A549 (cell line): ENCODE data around the gene ORAI1. TPM values are rescaled to one million over a fixed set of nuclear protein-coding genes. Genes with fewer than 3 reads are reported as not detected.
A peak's percentile ranks its signal among the peaks of the same experiment; 100 is the strongest.

ENCODE experiments used
- CBX2 ChIP-seq: fragments of 200-600 bp; sonication (generic); IDR thresholded peaks from 2 replicates; pipeline ENCODE4 v1.6.1; 2016; ENCODE audit warnings: low read depth, mild to moderate bottlenecking, borderline replicate concordance
- CEBPB ChIP-seq, 2 experiments: fragments of >200 bp in 1 of 2; sonication (Bioruptor Twin) in 1 of 2; formaldehyde crosslinking in 1 of 2; IDR thresholded peaks; 2 replicates each; pipeline ENCODE4 v1.6.1; 2012 to 2016
- CHD4 ChIP-seq: fragments of 200-600 bp; sonication (generic); IDR thresholded peaks from 2 replicates; pipeline ENCODE4 v1.6.1; 2016; ENCODE audit warnings: antibody characterized with exemption, mild to moderate bottlenecking, borderline replicate concordance
- ESRRA ChIP-seq: fragments of 150-350 bp; IDR thresholded peaks from 2 replicates; pipeline ENCODE4 v1.6.1; 2014; ENCODE audit warnings: mild to moderate bottlenecking, low read length, borderline replicate concordance
- HES2 ChIP-seq: fragments of >200 bp; sonication (Bioruptor Twin); formaldehyde crosslinking; IDR thresholded peaks from 2 replicates; pipeline ENCODE4 v1.6.1; 2016
- JUN ChIP-seq, 2 experiments: fragments of >200 bp; sonication (Bioruptor Twin); formaldehyde crosslinking; IDR thresholded peaks; 2 replicates in 1 of 2; 3 replicates in 1 of 2; pipeline ENCODE4 v1.6.1; 2016 to 2017
- KDM5A ChIP-seq: fragments of 200-600 bp; sonication (generic); IDR thresholded peaks from 2 replicates; pipeline ENCODE4 v1.6.1; 2016; ENCODE audit warnings: antibody characterized with exemption, mild to moderate bottlenecking
- MAX ChIP-seq: IDR thresholded peaks from 2 replicates; pipeline ENCODE4 v1.6.1; 2012
- MAZ ChIP-seq: fragments of 150-350 bp; IDR thresholded peaks from 2 replicates; pipeline ENCODE4 v1.6.1; 2014; ENCODE audit warnings: antibody characterized with exemption, low read depth, low read length, borderline replicate concordance
- MYC ChIP-seq: IDR thresholded peaks from 2 replicates; pipeline ENCODE4 v1.6.1; 2012; ENCODE audit warnings: mild to moderate bottlenecking, inconsistent platforms, low read length, improper control_type of control experiment, borderline replicate concordance
- PBX3 ChIP-seq: IDR thresholded peaks from 2 replicates; pipeline ENCODE4 v1.6.1; 2012
- RCOR1 ChIP-seq: fragments of 150-350 bp; IDR thresholded peaks from 2 replicates; pipeline ENCODE4 v1.6.1; 2014; ENCODE audit warnings: antibody characterized with exemption, low read length, low read depth
- REST ChIP-seq: fragments of 200-600 bp; sonication (generic); IDR thresholded peaks from 2 replicates; pipeline ENCODE4 v1.6.1; 2016; ENCODE audit warnings: antibody characterized with exemption, mild to moderate bottlenecking, moderate library complexity
- RNF2 ChIP-seq: fragments of 200-600 bp; sonication (generic); IDR thresholded peaks from 2 replicates; pipeline ENCODE4 v1.6.1; 2016; ENCODE audit warnings: low read depth, mild to moderate bottlenecking, antibody characterized with exemption, moderate library complexity, borderline replicate concordance
- TFCP2L1 ChIP-seq: fragments of 250-450 bp; sonication (Bioruptor Pico); IDR thresholded peaks from 2 replicates; pipeline ENCODE4 v1.5.0; 2021; ENCODE audit warnings: mild to moderate bottlenecking
- USF2 ChIP-seq: fragments of 450-650 bp; IDR thresholded peaks from 2 replicates; pipeline ENCODE4 v1.6.1; 2014; ENCODE audit warnings: antibody characterized with exemption
- polyA plus RNA-seq, 4 experiments: library from polyadenylated mRNA; depleted of rRNA in 3 of 4; stranded (reverse); fragments of >200 nt; fragmentation: RNase III in 1 of 4; extraction: RNeasy Plus Mini Kit Qiagen cat#74134 plus additional on column Dnase treatment in 1 of 4; gene quantifications; 2 replicates in 3 of 4; 3 replicates in 1 of 4; pipeline ENCODE4 v1.2.3, GENCODE V29; 2011 to 2017
- TF ChIP-seq, protein P1 (sequence below): fragments of 150-350 bp; IDR thresholded peaks from 2 replicates; pipeline ENCODE4 v1.6.1; 2014; ENCODE audit warnings: low read depth, mild to moderate bottlenecking, low read length
- TF ChIP-seq, protein P2 (sequence below): fragments of 250-450 bp; sonication (Bioruptor Pico); IDR thresholded peaks from 2 replicates; pipeline ENCODE4 v1.5.0; 2021; ENCODE audit warnings: mild to moderate bottlenecking, moderate library complexity, borderline replicate concordance

ORAI1 gene
- polyA plus RNA-seq, 2 of the 4 experiments (the other 2 are of a cell fraction), result 18.7 to 22.1 TPM

- TF ChIP-seq CBX2 (no peak), MAZ (no peak), REST (no peak), MAX (peak; percentile 73), RCOR1 (no peak), ESRRA (no peak), MYC (peak; percentile 55), TFCP2L1 (CRISPR knock-in tag) (no peak), USF2 (peak; percentile 94), RNF2 (no peak), JUN (IDR thresholded peaks at IDR 0.05) (peak; percentile 79 to 84; a peak in 3 of 5 replicates), CHD4 (no peak), CEBPB (IDR thresholded peaks at IDR 0.05) (no peak), KDM5A (no peak), PBX3 (peak; percentile 63; the same call in 1 of the 2 replicates), HES2 (no peak)
- TF ChIP-seq, protein P1, sequence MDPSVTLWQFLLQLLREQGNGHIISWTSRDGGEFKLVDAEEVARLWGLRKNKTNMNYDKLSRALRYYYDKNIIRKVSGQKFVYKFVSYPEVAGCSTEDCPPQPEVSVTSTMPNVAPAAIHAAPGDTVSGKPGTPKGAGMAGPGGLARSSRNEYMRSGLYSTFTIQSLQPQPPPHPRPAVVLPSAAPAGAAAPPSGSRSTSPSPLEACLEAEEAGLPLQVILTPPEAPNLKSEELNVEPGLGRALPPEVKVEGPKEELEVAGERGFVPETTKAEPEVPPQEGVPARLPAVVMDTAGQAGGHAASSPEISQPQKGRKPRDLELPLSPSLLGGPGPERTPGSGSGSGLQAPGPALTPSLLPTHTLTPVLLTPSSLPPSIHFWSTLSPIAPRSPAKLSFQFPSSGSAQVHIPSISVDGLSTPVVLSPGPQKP, result no peak
- TF ChIP-seq, protein P2, sequence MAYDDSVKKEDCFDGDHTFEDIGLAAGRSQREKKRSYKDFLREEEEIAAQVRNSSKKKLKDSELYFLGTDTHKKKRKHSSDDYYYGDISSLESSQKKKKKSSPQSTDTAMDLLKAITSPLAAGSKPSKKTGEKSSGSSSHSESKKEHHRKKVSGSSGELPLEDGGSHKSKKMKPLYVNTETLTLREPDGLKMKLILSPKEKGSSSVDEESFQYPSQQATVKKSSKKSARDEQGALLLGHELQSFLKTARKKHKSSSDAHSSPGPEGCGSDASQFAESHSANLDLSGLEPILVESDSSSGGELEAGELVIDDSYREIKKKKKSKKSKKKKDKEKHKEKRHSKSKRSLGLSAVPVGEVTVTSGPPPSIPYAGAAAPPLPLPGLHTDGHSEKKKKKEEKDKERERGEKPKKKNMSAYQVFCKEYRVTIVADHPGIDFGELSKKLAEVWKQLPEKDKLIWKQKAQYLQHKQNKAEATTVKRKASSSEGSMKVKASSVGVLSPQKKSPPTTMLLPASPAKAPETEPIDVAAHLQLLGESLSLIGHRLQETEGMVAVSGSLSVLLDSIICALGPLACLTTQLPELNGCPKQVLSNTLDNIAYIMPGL (CRISPR knock-in tag), result no peak
Measured at GRCh38 chr12:121626087-121626852, at the start of gene ORAI1 (continued).
